HG03175 (cell line): ENCODE data around the gene NT5M.
A peak's percentile ranks its signal among the peaks of the same experiment; 100 is the strongest.
"Not testable (repeated sequence)": the region's sequence is repeated elsewhere in the genome, so short reads cannot be mapped to it uniquely, and the experiment has no call there.

ENCODE experiments used
- ATAC-seq: cut with Tn5 transposase; IDR thresholded peaks from one replicate; pipeline ENCODE4 v1.9.1; 2021; ENCODE audit warnings: mild to moderate bottlenecking, moderate library complexity; ENCODE audit not compliant: unreplicated experiment

The NT5M gene

DNA sequence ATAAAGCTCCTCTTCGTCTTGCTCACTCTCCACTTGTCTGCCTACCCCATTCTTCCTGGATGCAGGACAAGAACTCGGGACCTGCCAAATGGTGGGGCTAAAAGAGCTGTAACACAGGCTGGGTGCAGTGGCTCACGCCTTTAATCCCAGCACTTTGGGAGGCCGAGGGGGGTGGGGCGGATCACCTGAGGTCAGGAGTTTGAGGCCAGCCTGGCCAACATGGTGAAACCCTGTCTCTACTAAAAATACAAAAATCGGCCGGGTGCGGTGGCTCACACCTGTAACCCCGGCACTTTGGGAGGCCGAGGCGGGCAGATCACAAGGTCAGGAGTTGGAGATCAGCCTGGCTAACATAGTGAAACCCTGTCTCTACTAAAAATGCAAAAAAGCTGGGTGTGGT, 1.5 kb upstream of the NT5M start:
- ATAC-seq, result not testable (repeated sequence)

DNA sequence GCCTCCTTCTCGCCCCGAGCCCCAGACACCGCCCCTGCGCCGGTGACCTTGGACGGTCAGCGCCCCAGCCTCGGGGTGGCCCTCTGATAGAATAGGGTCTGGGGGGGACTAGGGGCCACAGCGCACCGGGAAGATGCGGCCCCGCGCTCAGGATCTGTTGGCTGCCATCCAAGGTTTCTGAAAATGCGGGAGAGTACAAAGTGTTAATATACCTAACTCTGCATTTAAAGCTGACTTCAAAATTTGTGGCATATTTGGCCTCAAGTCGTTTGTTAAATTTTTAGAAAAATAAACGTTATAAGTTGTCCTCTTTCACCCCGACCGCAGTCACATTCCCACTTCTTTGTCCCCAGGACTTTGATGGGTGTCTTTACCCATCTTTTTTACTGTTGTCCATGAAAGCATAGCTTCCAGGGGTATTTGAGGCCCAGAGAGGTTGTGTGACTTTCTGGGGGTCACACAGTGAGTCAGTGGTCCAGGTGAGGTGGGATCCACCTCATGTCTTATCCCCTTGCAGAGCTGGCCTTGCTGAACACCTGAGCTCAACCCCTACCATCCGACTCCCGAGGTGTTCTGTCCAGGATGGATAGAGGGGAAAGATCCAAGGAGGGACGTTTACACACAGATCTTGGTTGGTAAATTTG, 796 bp downstream of the NT5M start:
- ATAC-seq, result no peak

- no peak for ATAC-seq
Measured at GRCh38 chr17:17304521-17304985, 1.4 kb downstream of the NT5M start.

DNA sequence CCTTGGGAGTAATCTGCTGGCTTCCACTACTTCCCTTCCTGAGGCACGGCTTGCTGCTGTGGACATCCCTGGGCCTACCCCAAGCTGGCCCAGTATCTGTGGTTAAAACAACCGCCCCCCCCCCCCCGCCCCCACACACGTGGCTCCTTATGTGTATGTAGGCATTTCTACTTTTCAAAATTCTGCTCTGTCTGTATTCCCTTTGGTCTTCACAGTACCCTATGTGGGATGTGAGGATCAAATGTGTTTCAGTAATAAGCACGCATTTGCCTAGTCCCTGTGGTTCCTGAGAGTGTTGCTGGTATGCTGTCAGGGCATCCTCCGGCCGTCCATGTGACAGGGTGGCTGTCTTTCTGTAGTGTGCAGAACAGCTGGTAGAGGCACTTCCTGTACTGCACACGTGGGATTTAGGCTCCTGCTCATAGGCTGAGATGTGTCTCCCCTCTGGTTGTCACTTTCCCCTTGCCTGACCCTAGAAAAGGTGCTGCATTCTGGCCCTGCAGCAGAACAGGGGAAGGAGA, 2.2 kb downstream of the NT5M start:
- peak; percentile 77 for ATAC-seq

DNA sequence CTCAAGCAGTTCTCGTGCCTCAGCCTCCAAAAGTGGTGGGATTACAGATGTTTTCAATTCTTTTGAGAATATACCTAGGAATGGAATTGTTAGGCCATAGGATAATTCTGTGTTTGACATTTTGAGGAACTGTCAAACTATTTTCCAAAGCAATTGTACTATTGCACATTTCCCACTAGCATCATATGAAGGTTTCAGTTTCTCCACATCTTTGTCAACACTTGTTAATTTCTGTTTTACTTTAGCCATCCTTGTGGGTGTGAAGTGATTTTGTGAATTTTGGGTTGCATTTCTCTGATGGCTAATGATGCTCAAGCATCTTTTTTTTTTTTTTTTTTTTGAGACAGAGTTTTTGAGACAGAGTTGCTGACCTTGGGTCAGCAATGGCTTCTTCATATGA, 6.2 kb downstream of the NT5M start:
- no peak for ATAC-seq

- no peak for ATAC-seq
Measured at GRCh38 chr17:17313350-17313991, 10.3 kb downstream of the NT5M start.

- no peak for ATAC-seq
Measured at GRCh38 chr17:17314501-17315071, 11.4 kb downstream of the NT5M start.

DNA sequence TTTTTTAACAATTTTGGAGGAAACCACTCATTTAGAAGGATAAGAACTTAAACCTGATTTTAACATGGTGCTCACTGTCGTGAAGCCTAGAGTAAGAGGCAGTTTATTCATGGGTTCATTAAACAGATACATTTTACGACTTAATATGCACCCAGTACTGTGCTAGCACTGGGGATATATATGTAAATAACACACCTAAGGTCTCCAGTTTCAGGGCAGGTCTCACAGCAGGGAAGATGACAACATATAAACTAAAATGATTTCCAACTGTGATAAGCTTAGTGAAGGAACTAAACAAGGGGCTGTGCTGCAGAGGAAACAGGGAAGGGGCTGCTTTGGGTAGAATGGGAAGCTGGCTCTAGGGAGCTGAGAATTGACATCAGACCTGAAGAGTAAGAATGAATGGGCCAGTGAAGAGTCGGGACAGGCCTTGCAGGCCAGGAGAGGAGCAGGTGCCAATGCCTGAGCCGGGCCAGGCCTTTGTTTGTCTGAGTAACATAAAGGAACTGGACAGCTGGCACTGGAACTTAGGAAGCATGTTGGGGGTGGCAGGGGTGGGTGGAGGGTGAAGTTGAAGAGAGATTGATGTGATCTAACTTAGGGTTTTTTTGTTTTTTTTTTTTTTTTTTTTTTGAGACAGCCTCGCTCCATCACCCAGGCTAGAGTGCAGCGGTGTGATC, 12.1 kb downstream of the NT5M start:
- no peak for ATAC-seq

DNA sequence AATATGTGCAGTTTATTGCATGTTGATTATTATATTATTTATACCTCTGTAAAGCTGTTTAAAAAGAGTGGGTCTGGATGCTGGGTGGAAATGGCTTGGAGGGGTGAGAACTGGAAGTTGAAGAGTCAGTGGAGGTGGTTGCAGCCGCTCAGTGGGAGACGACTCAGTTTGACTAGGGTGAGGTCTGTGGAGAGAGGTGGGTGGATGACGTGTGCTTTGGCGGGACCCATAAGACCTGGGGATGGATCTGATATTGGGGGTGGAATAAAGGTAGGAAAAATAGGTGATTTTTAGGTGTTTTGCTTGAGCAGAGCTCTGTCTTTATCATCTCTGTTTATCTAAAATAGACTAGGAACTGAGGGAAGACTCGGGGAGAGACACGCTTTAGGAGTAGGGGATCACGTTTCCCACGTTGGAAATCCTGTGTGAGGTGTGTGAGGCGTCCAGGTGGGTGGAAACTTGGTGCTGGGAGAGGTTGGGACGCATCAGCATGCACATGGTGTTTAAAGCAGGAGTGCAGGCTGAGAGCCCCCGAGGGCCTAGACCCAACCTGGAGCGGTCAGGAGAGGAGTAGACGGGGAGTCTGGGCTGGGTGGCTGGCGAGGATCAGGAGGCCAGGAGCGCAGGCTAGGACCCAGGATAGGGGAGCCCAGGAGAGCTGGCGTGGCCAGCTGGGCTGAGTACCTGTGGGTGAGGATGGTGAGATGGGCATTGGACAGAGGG, 17.2 kb downstream of the NT5M start:
- ATAC-seq, result no peak

DNA sequence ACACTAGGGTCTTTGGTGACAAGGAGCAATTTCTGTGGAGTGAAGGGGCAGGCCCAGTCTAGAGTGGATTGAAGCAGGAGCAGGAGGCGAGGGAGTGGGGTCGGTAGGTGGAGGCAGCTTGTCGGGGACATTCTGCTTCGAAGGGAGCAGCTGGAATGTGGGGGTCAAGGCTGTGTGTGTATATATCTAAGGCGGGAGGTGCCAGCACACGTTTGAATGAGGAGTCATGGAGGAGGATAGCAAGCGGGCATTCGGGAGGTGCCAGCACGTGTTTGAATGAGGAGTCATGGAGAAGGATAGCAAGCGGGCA, 17.7 kb downstream of the NT5M start:
- ATAC-seq, result no peak

GRCh38 chr17:17321356-17322025, 18.3 kb downstream of the NT5M start:
- no peak for ATAC-seq

DNA sequence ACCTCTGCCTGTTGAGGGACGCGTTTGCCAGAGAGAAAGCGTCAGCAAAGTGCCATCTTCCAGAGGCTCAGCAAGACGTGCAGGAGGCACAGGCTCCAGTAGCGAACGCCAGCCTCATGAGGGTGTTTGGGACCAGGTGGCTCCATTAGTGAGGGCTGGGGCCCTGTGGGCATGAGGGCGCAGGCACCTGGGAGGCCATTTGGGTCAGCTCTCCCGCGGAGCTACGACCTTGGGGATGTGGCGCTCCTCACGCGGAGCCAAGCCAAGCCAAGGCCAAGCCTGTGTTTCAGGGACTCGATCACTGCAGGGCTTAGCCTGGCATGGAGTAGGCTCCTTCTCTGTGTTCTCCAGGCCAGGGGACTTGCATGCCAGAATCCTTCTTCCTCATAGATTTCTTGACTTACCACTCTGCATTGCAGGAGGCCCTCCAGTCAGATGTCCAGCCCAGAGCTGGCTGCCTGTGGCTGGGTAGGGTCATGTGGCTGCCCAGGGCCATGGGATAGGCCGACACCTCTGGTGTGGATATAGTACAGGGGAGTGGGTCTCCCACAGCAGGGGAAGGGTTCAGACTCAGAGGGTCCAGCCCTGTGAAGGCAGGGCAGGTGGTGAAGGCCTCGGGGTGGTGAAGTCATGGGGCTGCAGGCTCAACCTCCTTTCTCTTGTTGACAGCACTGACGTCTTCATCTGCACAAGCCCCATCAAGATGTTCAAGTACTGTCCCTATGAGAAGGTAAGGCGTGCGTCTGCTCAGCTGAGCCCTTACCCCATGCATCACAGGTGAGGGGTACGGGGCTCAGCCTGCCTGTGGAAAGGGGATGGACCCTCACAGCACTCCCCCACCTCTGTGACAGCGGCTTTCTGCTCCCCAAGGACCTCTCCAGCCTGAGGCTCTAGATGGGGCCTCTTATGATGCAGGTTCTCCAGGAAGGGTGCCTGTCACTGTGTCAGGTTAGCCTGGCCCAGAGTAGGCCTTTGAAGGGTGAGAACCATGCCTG, 19.6 kb downstream of the NT5M start:
- no peak for ATAC-seq

DNA sequence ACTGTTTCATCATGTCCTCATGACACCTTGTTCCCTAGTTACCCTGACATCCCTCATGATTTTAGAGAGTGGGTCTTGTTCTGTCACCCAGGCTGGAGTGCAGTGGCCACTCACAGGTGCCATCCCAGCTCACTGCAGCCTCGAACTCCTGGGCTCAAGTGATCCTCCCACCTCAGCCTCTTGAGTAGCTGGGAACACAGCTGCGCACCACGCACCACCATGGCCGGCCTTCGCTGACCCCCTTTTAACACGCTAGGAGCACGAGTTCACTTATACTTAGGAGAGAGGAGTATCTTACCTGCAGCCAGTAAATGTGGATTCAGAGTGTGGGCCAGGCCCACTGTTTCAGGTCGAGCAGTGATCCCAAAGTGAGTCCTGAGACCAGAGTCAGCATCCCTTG, 21.4 kb downstream of the NT5M start:
- ATAC-seq, result no peak

GRCh38 chr17:17325228-17325627, 22.1 kb downstream of the NT5M start:
- no peak for ATAC-seq

GRCh38 chr17:17325816-17326215, 22.6 kb downstream of the NT5M start:
- no peak for ATAC-seq

DNA sequence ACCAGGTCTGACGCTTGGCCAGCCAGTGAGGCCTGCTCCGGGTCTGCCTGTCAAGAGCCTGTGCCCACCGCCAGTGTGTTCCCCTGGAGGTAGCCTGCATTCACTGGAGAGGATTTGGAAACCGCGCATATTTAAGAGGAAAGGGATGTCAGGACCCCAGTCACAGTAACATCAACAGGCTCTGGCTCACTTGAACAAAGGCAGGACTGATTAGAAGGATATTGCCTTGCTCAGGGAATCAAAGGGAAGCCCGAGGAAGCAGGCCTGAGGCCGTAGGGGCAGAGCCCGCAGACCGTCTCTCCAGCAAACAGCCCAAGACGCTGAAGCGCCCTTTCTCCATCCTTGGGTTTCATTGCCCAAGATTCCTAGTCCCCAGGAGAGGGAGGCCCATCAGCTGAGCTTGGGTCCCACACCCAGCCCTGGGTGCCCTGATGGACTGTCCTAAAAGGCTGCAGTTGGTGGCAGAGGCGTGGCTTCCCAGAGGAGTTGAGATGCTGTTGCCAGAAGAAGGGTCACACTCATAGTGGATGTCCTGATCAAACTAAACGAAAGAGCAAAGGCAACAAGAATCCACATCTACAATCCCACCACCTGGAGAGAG, 23.2 kb downstream of the NT5M start:
- ATAC-seq, result no peak

DNA sequence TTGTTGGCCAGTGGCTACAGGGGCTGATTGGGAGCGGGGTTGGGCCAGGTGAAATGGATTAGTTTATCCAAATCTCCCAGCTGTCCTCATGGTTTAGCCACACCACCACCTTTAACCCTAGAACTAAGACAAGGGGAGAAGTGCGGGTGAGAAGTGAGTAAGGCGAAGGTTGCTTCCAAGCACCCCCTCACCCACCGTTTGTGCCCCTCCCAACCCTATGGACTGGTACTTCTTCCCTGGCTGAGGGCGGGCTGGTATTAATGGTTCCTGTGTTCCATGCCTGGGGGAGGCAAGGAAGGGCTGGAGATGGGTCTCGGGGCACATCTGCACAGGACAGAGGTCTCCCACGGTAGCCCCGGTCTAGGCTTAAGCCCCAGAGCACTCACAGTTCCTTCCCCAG, 25.1 kb downstream of the NT5M start:
- ATAC-seq, result no peak

GRCh38 chr17:17341452-17341851, 38.3 kb downstream of the NT5M start:
- ATAC-seq, result no peak
